Chondrocyte (in vitro differentiated cells): ENCODE results near the gene TMPRSS4. TPM values are rescaled to one million over a fixed set of nuclear protein-coding genes. Genes with fewer than 3 reads are reported as not detected.
A peak's percentile ranks its signal among the peaks of the same experiment; 100 is the strongest.

Experiments
- DNase-seq: peaks from one replicate; pipeline ENCODE4 v3.0.0; 2021; ENCODE audit warnings: mixed read lengths, low spot score
- H3K27ac Mint-ChIP-seq: one replicate; pipeline ENCODE4 v1.8.0; 2021; ENCODE audit warnings: mild to moderate bottlenecking, moderate library complexity, mixed read lengths; ENCODE audit not compliant: unreplicated experiment
- H3K27me3 Mint-ChIP-seq: 2 replicates; pipeline ENCODE4 v1.8.0; 2021; ENCODE audit warnings: low read depth, mixed read lengths
- H3K36me3 Mint-ChIP-seq: 2 replicates; pipeline ENCODE4 v1.8.0; 2021; ENCODE audit warnings: low read depth, mixed read lengths
- H3K4me1 Mint-ChIP-seq: 2 replicates; pipeline ENCODE4 v1.8.0; 2021; ENCODE audit warnings: low read depth, mild to moderate bottlenecking, mixed read lengths
- H3K4me3 Mint-ChIP-seq: one replicate; pipeline ENCODE4 v1.8.0; 2021; ENCODE audit warnings: mild to moderate bottlenecking, moderate library complexity, mixed read lengths; ENCODE audit not compliant: unreplicated experiment
- H3K9me3 Mint-ChIP-seq: 2 replicates; pipeline ENCODE4 v1.8.0; 2021; ENCODE audit warnings: low read depth, mixed read lengths
- CTCF ChIP-seq: fragments of 200-600 bp; sonication (generic); IDR thresholded peaks from 2 replicates; pipeline ENCODE4 v1.5.0; 2021; ENCODE audit warnings: antibody characterized with exemption, mild to moderate bottlenecking, moderate library complexity
- total RNA-seq: library from RNA; stranded (reverse); gene quantifications from 3 replicates; pipeline ENCODE4 v1.2.1, GENCODE V29; 2021

The TMPRSS4 gene
- total RNA-seq, 1 donor from 2014 or later, result not detected

- Mint-ChIP-seq H3K36me3 (peaks cover 1% of the 10 kb centered on the region), H3K9me3 (no peaks in the 10 kb centered on the region), H3K27ac (no peak overlapping the region), H3K4me3 (no peak overlapping the region), H3K27me3 (peaks cover 70% of the 10 kb centered on the region), H3K4me1 (peaks cover 4% of the 10 kb centered on the region)
- no peak for DNase-seq
- TF ChIP-seq CTCF, result no peak
Measured at GRCh38 chr11:118157186-118157895, 80.5 kb downstream of the TMPRSS4 start.

GRCh38 chr11:118161786-118162185 lies 84.9 kb downstream of the TMPRSS4 start:
- no peak overlapping the region for H3K27ac Mint-ChIP-seq
- peaks cover 4% of the 10 kb centered on the region for H3K4me1 Mint-ChIP-seq
- no peak for DNase-seq
- peaks cover 66% of the 10 kb centered on the region for H3K27me3 Mint-ChIP-seq
- no peak overlapping the region for H3K4me3 Mint-ChIP-seq
- no peak for TF ChIP-seq CTCF
- no peaks in the 10 kb centered on the region for H3K9me3 Mint-ChIP-seq
- H3K36me3 Mint-ChIP-seq, result no peaks in the 10 kb centered on the region

- DNase-seq, result no peak
- H3K4me3 Mint-ChIP-seq, result no peak overlapping the region
- no peaks in the 10 kb centered on the region for H3K4me1 Mint-ChIP-seq
- H3K27me3 Mint-ChIP-seq, result peaks cover 64% of the 10 kb centered on the region
- H3K27ac Mint-ChIP-seq, result no peak overlapping the region
- TF ChIP-seq CTCF, result no peak
- H3K9me3 Mint-ChIP-seq, result no peaks in the 10 kb centered on the region
- H3K36me3 Mint-ChIP-seq, result no peaks in the 10 kb centered on the region
Measured at GRCh38 chr11:118162846-118163245, 86.0 kb downstream of the TMPRSS4 start.

GRCh38 chr11:118163494-118163893 lies 86.6 kb downstream of the TMPRSS4 start:
- no peak overlapping the region for H3K4me3 Mint-ChIP-seq
- H3K27ac Mint-ChIP-seq, result no peak overlapping the region
- no peak for TF ChIP-seq CTCF
- no peaks in the 10 kb centered on the region for H3K4me1 Mint-ChIP-seq
- no peak for DNase-seq
- H3K9me3 Mint-ChIP-seq, result no peaks in the 10 kb centered on the region
- no peaks in the 10 kb centered on the region for H3K36me3 Mint-ChIP-seq
- H3K27me3 Mint-ChIP-seq, result peaks cover 65% of the 10 kb centered on the region

GRCh38 chr11:118164885-118165284 lies 88.0 kb downstream of the TMPRSS4 start:
- Mint-ChIP-seq H3K27me3 (peaks cover 67% of the 10 kb centered on the region), H3K4me1 (no peaks in the 10 kb centered on the region), H3K27ac (no peak overlapping the region), H3K9me3 (no peaks in the 10 kb centered on the region), H3K4me3 (no peak overlapping the region), H3K36me3 (no peaks in the 10 kb centered on the region)
- peak; percentile 52 for DNase-seq
- TF ChIP-seq CTCF, result no peak
